ENCODE data around the gene TRIM62.

Gene TRIM62

DNA sequence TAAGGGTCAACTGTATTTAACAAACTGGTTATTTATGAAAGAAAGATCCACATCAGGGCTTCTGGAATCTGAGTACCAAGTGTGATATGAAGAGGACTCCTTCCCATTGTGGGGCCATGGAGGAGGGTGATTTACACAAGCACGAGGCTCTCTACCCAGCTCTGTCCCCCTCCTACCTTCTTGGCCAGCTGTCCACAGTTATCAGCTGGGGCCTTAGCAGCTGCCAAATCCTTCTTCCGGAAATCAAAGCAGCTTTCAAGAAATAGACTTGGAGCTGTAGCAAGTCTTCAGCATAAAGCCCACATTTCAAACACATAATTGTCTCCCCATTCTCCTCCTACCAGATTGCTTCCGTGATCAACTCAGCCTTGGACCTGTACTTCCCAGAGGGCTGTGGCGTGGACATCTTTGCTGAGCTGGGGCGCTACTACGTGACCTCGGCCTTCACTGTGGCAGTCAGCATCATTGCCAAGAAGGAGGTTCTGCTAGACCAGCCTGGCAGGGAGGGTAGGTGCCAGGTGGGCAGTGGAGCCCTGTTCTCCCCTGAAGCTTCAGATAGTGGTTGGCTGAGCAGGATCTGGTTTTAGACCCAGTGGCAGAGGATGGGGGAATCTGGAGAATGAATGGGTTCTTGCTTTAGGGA, 85.4 kb downstream of the TRIM62 start:
- DNase-seq: no peak

All from NK-92 treated with Interleukin-12 subunit alpha and Interleukin-12 subunit beta, amount 100 ng/mL, for 24 hours (cell line).